ENCODE measurements around the gene ING4.
A peak's percentile ranks its signal among the peaks of the same experiment; 100 is the strongest.
"Not testable (repeated sequence)": the region's sequence is repeated elsewhere in the genome, so short reads cannot be mapped to it uniquely, and the experiment has no call there.

Gene ING4

DNA sequence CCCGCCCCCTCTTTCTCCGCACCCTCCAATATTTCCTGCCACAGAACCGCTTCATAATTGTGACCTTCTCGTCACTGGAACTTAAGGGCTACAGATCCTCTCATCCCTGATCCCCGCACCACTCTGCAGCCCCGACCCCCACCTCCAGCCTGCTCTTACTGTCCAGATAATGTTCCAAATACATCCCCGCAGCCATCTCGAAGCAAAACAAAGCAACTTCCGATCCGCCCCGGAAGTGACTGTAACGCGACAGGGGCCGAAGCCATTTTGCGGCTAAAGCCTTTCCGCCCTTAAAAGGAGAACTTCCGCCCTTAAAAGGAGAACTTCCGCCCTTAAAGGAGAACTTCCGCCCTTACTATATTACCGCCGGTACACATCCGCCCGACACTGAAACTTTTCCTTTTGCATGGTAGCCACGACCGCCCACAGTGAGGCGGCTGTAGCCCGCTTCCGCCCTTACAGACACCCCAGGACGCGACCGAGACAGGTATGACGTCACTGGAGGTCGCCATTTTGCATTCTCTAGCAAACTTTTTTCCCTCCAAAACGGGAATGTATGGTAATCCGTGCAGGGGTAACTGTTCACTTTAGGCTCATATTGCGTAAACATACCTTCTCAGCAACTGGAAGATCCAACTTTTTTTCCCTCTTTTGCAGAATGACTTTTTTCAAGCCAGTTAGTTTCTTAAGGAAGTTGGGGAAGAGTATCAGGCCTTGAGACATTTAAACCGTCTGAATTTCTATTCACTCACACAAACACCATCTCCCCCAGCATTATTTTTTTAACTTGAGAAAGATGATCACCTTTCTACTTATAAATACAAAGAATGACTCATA is at the start of gene ING4:
TSS of gene ING4 (minus strand) at position 214 of the 837 bp plus-strand sequence. CDS start at position 196, 18 bp downstream.
- peak; percentile 88 for DNase-seq (ENCODE audit: low read depth)

DNA sequence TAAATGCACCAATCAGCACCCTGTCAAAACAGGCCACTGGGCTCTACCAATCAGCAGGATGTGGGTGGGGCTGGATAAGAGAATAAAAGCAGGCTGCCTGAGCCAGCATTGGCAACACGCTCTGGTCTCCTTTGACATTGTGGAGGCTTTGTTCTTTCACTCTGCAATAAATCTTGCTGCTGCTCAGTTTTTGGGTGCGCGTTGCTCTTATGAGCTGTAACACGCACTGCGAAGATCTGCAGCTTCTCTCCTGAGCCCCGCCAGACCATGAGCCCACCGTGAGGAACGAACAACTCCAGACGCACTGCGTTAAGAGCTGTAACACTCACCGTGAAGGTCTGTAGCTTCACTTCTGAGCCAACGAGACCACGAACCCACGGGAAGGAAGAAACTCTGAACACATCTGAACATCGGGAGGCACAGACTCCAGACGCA is 46.1 kb upstream of the ING4 start:
- no peak for DNase-seq (ENCODE audit: low read depth)

DNA sequence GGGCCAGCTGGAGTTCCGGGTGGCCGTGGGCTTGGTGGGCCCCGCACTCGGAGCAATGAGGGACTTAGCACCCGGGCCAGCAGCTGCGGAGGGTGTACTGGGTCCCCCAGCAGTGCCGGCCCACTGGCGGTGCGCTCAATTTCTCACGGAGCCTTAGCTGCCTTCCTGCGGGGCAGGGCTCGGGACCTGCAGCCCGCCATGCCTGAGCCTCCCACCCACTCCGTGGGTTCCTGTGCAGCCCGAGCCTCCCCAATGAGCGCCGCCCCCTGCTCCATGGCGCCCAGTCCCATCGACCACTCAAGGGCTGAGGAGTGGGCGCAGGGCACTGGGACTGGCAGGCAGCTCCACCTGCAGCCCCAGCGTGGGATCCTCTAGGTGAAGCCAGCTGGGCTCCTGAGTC is 45.4 kb upstream of the ING4 start:
- DNase-seq (ENCODE audit: low read depth): not testable (repeated sequence)

DNA sequence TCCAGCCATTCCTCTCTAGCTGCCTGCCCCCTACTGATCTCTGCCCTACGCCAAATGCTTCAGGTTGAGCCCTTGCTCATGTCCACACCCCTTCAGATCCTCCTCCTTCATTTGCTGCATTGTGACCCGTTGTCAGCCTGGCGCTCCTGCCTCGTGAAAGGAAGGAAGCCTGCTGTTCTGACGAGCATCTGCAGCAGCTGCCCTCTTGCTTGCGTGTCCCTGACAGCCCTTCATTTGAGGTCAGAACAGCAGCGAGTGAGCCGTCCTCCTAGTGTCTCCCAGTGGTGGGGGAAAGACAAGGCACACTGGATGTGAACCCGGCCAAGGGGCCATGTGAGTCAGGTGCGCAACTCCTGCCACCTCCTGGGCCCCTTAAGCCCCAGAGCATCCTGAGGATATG is 40.7 kb upstream of the ING4 start:
- DNase-seq (ENCODE audit: low read depth): no peak

DNA sequence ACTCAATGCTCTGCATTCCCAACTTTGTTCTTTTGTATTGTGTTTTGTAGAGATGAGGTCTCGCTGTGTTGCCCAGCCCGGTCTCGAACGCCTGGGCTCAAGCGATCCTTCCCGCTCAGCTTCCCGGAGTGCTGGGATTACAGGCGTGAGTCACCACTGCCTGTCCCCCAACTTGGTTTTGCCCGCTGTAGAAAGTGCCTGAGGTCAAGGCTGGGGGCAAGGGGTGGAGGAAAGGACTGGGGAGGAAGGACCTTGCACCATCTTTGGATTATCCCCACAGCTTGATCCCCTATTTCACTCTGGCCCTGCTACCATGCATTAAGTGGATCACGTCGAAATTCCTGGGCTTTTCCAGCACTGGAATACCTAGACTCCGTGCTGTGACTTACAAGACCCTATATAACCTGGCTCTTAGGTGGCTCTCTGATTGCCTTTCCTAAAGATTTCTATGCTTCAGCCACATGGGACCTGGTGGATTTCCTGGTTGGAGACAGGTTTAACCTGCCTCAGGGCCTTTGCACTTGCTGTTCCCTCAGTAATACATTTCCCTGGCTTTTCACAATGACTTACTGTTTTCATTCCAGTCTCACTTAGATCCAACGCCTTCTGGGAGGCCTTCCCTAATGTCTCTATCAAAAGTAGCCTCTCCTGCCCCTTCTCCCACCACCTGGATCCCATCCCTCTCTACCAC is 38.3 kb upstream of the ING4 start:
- no peak for DNase-seq (ENCODE audit: low read depth)

DNA sequence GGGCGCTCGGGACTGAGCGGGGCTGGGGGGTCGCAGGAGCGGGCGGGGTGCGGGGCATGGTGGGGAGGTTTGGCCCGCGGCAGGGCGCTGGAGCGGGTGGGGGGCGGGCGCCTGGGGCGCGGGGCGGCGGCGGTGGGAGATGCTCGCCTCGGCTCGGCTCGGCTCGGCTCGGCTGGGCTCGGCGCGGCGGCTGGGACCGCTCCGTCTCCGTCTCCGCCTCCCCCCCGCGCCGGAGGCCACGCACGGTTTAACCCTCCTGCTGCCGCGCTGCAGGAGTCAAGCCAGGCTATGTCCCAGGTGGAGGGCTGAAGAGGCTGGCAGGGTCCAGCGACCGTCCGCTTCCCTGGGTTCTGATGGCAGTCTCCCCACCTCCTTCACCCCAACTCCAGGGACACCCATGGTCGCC is 37.7 kb upstream of the ING4 start, which contains the start of gene PIANP:
TSS of gene PIANP (minus strand) at position 170 of the 406 bp plus-strand sequence. CDS start 2,754 bp downstream, outside the sequence.
- no peak for DNase-seq (ENCODE audit: low read depth)

DNA sequence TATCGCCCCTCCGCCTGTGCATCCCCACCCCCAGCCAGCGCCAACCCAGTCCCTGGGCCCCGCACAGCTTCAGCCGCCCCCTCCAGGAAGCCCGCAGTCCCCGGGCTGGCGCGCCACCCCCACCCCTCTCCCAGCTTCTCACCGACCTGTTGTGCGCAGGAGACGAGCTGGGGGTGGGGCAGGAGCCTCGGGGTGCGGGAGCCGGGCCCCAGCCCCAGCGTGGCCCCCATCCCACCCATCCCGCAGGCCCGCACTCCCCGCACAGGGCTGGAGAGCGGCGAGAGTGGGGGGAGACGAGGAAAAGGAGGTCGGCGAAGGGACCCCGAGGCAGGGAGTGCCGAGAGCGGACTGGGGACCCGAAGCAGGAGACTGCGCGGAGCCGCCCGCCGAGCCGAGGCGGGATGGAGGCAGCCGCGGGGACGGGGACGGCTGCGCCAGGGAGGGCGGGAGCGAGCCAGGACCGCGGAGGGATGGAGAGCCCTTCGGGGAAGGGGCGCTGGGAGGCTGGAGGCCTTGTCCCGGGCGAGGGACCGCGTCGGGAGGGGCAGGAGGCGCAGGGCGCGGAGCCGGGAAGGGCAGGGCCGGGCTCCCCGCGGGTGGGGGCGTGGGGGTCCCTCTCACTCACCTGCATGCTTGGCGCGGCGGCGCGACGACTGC is 37.2 kb upstream of the ING4 start:
- no peak for DNase-seq (ENCODE audit: low read depth)

DNA sequence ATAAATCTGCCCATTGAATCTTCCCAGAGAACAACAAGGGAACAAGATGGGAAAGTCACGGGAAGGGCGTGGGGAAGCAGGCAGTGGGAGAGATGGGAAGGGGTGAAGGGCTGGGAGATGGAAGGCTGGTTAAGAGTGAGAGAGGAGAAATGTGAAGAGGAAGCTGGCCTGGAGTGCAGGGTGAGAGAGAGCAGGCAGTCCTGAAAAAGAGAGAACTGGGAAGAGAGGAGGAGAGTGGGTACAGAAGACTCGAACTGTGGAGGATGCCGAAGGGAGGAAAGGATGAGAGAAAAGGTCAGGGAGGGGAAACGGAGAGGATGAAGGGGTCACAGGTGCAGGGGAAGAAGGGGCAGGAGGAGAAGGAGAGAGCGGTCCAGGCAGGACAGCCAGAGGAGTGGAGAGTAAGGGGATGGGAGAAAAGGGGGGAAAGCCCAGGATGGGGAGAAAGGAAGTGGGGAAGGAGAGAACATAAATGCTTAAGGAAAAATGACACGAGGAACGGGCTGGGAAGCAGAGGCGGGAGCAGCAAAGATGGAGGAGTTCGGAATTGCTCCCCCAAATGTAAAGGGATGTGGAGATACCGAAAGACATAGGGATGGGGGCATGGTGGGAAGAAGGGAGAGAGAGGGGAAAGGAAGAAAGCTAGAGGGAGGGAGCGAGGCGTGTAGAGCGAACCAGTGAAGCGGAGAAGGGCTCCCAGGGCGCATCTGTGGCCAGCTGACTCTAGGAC is 36.5 kb upstream of the ING4 start:
- DNase-seq (ENCODE audit: low read depth): no peak

DNA sequence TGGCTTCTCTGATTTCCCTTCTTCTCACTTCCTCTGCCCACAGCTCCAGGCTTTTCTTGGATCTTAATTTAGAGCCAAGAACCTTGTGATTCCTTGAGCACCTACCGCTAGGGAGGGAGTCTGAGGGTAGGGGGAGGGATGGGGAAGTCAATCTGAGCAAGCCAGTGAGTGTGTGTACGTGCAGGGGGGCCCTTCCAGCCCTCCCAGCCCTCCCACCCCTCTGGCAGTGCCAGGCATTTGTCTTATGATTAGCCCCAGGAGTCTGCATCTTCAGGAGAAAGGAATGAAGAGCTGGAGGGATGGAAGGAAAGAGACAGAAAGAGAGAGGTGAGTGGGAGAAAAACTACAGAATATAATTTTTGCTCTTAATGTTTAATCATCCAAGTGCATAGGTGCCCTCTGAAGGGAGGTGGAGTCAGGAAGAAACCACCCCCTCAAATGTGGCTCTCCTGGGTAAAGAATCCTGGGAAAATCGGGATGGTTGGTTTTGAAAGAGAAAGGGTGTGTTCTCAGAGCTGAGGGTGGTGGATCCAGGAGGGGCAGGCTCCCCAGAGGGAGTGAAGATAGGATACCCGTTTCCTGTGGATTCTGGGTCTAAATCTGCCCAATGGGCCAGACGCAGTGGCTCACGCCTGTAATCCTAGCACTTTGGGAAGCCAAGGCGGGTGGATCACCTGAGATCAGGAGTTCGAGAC is 35.6 kb upstream of the ING4 start:
- no peak for DNase-seq (ENCODE audit: low read depth)

DNA sequence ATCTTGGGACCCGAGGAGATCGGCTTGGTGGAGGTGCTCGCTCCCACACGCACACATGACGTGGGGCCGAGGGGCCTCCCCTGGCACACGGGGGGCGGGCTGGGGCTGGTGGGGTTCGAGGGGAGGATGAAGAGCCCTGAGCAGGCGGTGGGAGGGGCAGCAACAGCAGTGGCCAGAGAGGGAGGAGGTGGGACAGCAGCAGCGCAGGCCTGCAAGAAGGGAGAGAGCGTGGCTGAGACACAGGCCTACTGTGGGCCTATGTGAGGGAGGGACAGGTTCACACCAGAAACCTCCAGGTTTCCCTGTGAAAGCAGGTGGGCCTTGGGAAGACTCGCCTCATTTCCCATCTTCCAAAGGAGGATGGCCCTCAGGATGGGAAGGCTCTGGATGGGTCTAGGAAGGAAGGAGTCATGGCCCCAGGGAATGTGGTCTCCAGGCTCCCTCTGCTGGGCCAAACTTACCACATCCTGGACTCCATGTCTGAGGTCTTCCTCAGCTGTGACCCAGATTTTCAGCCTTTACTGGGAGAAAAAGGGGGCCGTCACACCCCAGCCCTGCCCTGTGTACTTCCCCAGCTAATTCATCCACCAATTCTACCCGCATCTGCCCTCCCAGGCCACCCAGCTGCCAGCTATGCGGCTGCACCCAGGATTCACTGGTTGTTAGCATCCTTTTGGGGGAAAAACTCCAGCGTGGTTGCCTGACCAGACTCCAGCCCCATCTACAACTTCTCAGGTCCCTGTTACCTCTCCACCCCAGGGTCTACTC is 34.8 kb upstream of the ING4 start:
- DNase-seq (ENCODE audit: low read depth): no peak

DNA sequence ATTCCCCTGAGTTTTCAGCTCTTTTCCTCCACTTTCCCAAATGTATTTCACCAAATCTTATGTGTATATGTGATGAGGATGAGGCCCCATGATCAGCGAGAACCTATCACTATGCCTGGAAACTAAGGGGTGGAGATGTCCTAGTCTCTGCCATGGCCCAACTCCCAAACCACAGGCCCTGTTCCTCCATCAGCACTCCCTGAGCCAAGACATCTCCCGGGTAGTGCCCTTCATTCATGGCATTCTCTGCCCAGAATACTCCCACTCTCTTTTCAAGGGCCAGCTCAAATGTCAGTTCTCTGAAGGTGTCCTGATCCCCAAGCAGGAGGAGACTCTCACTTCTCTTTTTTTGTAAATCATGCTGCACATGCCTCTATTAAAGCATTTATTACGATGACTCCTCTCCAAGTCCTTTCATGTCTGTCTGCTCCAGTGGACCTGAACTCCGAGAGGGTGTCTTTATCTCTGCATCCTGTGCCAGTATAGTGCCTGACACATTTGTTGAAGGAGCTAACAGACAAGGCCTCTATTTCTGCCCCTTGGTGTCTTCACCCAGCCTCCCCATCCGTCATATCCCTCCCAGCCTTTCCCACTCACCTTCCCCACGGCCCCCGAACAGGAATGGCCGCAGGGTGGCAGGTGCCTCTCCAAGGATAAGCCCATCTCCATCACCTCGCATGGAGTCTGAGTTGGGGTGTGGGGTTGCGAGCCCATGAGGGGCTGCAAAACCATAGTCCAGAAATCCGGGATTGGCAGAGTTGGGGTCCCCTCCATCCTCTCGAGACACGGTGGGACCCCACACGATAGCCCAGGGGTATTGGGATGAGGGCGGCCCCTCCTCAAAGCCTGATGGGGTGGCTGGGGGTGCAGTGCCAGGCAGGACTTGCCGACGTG is 34.0 kb upstream of the ING4 start:
- no peak for DNase-seq (ENCODE audit: low read depth)

DNA sequence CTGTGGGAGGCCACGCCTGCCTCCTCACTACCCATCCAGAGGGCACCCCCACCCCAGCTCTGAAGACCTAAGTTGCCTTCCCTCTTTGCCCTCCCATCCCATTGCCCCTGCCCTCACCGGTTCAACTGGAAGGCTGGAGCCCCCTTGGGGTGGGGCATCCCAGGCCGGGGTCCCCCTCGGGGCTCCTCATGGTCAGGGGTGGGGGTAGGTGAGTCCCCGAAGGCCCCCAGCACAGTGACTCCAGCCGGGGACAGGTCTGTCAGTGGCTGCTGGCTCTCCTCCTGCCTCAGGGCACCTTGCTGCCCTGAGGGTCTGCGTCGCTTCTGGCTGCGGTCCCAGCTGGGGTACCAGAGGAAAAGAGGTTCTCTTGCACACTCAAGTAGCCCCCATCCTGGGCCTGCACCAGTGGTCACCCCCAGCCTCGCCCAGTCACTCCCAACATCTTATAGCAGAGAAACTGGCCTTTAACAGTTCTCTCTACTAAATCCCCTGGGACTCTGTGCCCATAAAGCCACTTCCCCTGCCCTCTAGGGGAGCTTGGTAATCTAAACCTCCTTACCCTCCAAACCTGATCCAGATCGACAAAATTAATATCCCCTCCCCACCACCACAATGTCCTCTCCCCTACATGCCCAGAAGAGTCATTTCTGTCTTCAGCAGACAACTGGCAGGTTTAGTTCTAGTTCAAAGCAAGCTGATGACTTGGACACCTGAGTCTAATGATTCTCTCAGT is 32.6 kb upstream of the ING4 start:
- no peak for DNase-seq (ENCODE audit: low read depth)

DNA sequence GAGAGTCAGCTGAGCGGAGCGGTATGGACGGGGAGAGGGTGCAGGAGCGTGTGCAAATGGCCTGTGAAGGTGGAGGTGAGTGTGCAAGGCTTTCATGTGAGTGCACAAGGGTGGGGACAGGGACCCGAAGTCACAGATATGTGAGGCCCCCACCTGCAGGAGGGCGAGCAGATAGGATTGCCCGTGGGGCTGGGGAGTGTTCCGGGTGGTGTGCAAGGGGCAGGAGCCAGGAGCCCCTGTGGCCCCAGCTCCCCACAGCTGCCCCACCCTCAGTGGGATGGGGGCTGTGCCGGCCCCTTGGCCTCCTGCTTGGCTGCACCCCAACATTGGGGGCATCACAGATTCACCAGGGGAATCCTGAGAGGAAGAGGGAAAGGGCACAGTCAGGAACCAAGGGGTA is 31.8 kb upstream of the ING4 start:
- DNase-seq (ENCODE audit: low read depth): no peak

DNA sequence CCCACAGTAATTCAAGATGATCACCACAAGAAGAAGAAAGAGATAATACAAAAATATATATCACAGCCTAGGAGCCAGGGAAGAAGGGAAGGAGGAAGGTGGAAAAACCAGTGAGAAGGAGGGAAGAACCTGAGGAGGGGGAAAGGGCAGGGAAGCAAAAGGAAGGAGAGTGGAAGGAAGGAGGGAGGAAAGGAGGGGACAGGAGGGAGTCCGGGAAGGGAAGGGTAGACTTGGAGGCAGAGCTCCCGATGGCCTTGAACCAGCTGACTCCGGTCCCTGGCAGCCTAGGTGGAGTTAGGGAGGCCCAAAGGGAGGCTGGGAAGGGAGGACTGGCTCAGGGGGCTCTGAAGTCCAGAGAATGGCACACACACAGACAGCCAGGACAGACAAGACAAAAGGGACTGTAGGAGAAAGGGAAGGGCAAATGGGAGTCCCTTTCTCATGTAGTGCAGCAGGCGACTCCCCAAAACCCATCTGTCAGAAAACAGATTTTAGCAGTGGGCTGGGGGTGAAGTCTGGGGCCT is 31.0 kb upstream of the ING4 start:
- no peak for DNase-seq (ENCODE audit: low read depth)

DNA sequence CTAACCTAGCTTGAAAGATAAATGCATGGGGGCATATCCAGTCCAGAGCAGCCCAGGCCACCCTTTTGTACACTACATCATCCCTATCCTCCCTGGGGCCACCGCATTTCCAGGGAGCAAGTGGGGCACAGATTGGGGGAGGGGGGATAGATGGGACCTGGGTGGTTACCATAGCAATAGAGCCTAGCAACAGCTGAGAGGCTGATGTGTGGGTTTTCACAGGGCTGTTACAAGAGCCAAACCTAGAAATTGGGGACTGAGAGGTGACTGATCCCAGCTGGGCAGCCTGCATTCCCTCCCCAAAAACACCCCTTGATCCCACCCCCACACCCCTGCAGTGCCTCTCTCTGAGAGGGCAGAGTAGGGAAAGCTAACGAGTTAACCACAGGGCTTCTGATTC is 30.0 kb upstream of the ING4 start:
- no peak for DNase-seq (ENCODE audit: low read depth)

DNA sequence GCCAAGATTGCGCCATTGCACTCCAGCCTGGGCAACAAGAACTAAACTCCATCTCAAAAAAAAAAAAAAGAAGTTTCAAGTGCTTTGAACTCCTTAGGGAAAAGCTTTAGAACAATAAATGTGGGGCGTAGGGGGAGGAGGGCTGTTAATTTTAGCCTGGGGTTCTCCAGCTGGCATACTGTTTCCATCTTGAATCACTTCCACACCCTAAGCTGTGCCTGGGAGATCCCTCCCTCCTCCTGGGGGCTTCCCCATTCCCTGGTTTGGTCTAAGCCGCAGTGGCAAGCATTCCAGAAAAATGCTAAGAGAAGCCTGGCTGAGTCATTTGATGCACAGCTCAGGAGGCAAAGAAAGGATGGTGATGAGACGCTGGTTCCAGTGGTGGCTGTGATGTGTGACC is 28.6 kb upstream of the ING4 start:
- no peak for DNase-seq (ENCODE audit: low read depth)

DNA sequence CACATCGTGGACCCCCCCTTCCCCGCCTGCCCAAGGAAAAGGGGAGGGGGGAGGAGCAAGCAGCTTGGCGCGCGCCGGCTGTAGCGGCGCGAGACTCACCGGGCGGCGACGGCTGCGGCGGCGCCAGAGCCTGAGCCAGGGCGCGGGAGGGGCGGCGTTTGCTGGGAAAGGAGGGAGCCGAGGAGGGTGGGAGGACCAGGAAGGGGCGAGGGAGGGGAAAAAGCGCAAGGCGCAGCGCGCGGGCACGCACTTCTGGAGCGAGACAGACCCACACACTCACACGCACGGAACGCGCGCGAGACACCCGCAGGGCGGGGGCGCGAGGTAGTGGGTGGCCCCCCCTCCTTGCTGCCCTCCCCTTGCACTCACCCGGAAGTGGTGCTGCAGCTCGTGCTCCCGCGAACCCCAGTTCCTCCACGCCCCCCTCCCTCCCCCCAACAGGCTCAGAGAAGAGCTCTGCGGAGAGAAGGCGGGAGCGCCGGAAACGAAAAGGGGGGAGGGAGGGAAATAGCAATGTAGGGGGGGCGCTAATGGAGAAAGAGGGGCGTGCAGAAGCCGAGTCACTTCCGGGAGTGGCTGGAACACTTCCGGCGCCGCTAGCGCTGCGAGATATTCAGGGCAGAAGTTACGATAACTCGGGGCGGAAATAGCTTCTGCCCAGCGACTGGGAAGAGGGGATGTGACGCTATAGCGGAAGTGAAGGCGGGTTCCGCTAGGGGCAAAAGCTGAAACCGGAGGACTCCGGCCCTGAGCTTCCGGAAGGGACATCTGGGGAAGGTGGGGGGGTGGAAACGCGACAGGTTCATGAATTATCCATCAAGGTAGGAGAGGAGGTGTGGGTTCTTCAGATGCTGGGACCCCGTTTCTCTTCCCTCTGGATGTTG is 26.3 kb upstream of the ING4 start, which contains the start of gene ZNF384:
TSS of gene ZNF384 (minus strand) at position 377 of the 884 bp plus-strand sequence. CDS start 9,855 bp downstream, outside the sequence.
- peak; percentile 93 for DNase-seq (ENCODE audit: low read depth)
